Cardiac septum (tissue), 1 donor: Measurements from ENCODE around the gene PGAM2. TPM values are rescaled to one million over a fixed set of nuclear protein-coding genes. Genes with fewer than 3 reads are reported as not detected.

Source experiments
- DNase-seq: peaks from one replicate; pipeline ENCODE4 v3.0.0-alpha.2; 2020; ENCODE audit warnings: low spot score
- intact Hi-C: fragments of 100-400 bp; cut with DNase I; formaldehyde crosslinking; loops from one replicate; pipeline ENCODE4 v1.14.0; 2022
- total RNA-seq: library from RNA; stranded (reverse); fragmentation: NEBNext Ultra II Directional; extraction: Animal tissue kit (Norgen Biotek cat#: 25700); gene quantifications from one replicate; pipeline ENCODE4 v1.2.1, GENCODE V29; 2021
- donor health status: DM: no; HTN: no; CAD: no.

The PGAM2 gene
- total RNA-seq, 1 donor from 2014 or later = 322 TPM

DNA sequence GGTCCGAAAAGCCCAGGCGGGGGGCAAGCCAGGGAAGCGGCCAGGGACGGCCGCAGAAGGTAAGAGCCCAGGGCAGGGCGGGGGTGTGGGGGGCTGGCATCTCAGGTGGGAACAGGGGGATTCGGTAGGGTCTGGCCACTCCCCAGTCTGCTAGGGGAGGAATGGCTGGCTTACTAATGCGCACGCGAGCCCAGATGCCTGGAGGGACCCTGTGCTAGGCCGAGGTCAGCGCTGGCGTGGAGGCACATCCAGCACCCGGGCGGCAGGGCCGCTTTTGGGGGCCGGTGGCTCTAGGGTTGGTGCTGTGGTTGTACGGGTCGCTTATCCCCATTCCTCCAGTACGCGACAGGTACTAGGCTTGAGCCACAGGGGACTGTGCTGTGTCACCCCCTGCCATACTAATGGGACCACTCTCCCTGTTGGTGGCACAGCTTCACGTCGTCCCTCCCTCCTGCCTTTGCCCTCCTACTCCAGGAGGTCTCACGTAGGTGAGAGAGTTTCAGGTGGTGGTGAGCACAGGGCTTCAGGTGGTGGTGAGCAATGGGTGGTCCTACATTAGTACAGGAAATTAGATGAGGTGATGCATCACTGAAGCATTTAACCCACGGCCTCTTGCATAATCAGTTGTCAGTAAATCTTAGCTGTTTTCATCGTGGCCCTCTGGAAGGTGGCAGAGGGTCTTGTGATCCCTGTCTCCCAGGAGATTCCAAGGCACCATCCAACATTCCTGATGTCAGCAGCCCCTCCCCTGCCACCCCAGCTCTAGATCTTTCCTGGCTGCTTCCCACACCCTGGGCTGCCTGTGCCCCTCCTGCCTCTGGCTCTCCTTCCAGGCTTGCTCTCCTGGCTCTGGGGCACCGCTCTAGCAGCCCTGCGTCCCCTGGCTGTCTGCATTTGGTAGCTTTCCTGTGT, 39.7 kb upstream of the PGAM2 start:
- no peak for DNase-seq
- intact Hi-C loops = no loop called here

DNA sequence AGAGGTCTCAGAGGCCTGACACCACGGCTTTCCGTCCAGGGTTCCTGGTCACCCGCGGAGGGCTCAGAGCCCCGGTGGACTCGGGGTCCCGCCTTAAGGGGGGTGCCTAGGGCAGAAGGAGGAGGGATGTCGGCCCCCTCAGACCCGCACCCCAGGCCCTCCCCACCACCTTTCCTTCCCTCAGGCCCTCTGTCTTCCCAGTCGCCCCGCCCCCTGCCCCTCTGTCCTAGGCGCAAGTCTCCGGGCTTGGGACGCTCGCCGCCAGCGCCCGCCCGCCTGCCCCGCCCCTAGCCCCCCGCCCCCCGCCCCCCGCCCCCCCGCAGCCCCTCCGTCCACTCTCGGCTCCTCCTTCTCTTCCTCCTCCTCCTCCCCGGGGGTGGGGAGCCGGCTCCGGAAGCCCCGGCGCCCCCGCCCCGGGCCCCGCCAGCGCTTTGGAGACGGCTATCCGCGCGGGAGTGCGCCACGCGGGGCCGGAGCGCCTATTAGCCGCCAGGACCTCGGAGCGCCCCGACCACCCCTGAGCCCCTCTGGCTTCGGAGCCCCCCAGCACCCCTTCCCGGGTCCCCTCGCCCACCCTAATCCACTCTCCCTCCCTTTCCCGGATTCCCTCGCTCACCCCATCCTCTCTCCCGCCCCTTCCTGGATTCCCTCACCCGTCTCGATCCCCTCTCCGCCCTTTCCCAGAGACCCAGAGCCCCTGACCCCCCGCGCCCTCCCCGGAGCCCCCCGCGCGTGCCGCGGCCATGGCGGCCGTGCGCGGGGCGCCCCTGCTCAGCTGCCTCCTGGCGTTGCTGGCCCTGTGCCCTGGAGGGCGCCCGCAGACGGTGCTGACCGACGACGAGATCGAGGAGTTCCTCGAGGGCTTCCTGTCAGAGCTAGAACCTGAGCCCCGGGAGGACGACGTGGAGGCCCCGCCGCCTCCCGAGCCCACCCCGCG, 38.8 kb upstream of the PGAM2 start, which contains the start of gene AEBP1:
Gene AEBP1, plus strand, starts transcription at position 423 of the 937 bp plus-strand sequence. Its CDS starts 321 bp downstream, at position 744.
- no peak for DNase-seq
- intact Hi-C loops = loop anchor here (2.0 kb wide), 1 partner anchor 15 kb away; no protein-coding TSS in a partner anchor

DNA sequence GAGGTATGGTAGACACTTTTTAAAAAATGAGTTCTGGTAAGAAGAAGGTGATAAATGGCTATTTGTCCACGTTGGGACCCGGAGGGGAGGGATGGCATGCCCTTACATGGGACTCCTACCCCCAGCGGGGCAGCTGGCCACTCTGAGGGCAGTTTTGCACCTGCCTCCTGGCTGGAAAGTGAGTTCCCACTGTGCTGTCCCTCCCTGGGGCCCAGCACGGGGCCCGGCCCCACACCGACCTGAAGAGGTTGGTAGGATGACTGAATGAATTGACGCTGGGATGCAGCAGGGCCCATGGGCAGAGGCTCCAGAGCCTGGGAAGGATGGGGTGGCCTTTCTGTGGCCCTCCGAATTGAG, 38.2 kb upstream of the PGAM2 start:
- intact Hi-C loops = loop anchor here (2.0 kb wide), 1 partner anchor 15 kb away; no protein-coding TSS in a partner anchor
- DNase-seq = no peak

GRCh38 chr7:44102846-44103565, 37.6 kb upstream of the PGAM2 start:
- intact Hi-C loops = loop anchor here (2.0 kb wide), 1 partner anchor 14 kb away; no protein-coding TSS in a partner anchor
- no peak for DNase-seq

DNA sequence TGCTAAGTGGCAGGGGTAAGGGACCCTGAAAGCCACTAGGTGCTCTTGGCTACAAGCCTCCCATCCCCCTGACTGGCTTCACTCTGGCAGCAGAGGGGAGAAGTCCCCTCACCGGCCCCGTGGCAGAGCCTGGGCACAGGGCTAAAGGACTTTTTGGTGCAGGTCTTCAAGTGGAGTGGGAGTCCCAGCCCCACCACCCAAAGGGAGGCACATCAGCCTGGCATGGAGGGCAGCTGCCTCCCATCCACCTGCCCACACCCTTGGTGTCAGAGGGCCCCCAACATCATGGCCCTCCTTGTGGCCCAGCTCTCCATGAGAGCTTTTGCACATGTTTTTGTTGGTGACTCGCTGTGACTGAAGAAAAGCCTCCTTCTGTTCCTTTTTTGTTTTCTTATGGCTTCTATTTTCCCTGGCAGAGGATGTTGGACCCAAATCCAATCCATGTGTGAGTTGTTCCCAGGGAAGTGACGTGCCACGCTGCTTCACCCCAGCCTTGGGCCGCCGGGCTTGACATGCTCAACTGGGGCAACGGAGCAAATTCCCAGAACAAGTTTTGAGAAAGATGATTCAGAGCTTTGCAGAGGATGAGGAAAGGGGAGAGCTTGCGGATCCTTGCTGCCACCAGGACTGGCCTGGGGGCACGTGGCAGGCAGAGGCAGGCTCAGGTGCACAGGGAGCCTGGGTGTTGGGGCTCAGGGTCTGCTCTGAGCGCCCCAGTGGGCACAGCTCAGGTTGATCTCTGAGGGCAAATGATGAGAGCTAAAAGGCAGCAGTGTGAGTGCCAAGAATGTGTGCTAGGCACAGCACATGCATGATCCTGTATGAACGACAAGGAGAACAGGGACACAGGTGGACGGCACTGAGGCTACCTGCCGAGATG, 36.8 kb upstream of the PGAM2 start:
- no peak for DNase-seq
- intact Hi-C loops = loop anchor here (2.0 kb wide), 1 partner anchor 13 kb away; no protein-coding TSS in a partner anchor

- DNase-seq = no peak
- intact Hi-C loops = no loop called here
These were observed 36.1 kb upstream of the PGAM2 start for GRCh38 chr7:44101303-44101965.

DNA sequence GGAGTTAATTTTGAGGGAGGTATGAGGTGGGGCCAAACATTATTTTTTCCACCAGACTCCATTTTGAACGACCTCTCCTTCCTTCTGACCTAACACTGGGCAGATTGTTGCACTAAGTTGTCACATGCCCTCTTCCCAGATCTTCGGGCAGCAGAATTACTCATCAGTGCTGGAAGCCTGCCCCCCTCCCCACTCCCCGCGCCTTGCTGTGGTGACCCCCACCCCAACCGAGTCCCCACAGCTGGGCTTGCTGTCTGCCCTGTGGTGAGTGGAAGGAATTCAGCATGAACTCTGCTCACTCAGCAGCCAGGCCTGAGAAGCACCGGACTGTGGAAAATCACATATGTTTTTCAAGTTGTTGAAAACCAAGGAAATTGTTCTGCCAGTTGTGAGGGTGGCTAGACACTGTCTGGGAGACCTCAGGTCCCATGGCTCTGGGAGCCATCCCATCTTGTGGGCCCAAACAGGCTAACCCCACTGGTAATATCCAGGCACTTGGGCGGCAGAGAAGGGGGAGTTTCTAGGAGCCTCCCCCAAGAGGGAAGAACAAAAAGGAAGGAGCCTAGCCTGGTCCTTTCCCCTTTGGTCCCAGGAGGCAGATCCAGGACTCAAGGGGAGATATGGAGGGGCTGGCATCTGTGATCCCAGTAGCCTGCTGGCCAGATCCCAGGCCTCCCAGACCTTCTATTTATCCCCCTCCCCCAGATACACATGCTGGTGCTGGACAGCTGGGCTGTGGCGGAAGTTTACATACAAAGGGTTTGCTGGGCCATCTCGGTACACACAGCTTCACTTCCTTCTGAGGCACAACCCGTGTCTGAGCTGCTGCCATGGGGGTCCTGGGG, 35.3 kb upstream of the PGAM2 start:
- intact Hi-C loops = no loop called here
- no peak for DNase-seq

DNA sequence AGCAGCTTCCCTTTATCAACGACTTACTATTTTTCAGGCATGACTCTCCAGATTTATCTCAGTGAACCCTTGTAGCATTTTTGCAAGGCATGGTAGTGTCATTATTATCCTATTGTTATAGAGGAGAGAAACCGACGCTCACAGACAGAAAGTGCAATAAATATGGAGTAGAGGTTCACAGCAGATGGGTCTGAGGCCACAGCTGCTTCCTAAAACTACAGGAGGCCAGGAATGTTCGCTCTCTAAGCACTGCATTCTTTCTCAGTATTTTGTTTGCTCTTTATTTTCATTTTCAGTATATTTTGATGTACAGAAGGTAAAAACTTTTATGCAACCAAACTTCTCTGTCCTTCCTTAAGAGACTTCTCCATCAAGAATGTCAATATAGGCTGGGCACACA, 34.3 kb upstream of the PGAM2 start:
- no peak for DNase-seq
- intact Hi-C loops = no loop called here

DNA sequence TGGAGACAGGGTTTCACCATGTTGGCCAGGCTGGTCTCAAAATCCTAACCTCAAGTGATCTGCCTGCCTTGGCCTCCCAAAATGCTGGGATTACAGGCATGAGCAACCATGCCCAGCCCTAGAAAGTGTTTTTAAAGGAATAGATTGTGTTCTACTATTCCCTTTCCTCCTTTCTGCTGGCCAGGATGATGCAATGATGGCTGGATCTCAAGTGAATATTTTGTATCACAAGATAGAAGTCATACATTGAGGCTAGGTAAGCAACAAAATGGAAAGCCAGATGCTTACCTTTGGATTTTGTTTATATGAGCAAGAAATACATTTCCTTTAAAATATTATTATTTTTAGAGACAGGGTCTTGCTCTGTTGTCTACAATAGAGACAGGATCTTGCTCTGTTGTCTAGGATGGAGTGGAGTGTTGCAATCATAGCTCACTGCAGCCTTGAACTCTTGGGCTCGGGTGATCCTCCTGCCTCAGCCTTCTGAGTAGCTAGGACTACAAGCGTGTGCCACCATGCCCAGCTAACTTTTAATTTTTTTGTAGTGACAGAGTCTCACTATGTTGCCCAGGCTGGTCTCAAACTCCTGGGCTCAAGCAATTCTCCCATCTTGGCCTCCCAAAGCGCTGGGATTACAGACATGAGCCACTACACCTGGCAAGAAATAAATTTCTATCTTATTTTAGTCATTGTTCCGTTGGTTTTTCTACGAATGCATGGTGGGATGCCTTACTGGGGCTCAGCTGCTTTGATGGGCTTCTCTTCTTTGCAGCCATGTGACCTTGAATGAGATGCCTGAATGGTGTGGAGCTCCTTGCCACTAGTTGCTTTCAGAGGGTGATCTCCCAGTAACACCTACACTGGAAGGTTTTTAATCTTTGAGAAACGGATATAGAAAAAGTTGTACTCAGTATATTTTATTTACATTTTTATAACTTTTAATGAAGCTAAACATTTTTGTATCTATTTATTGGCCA, 33.0 kb upstream of the PGAM2 start:
- intact Hi-C loops = no loop called here
- no peak for DNase-seq

DNA sequence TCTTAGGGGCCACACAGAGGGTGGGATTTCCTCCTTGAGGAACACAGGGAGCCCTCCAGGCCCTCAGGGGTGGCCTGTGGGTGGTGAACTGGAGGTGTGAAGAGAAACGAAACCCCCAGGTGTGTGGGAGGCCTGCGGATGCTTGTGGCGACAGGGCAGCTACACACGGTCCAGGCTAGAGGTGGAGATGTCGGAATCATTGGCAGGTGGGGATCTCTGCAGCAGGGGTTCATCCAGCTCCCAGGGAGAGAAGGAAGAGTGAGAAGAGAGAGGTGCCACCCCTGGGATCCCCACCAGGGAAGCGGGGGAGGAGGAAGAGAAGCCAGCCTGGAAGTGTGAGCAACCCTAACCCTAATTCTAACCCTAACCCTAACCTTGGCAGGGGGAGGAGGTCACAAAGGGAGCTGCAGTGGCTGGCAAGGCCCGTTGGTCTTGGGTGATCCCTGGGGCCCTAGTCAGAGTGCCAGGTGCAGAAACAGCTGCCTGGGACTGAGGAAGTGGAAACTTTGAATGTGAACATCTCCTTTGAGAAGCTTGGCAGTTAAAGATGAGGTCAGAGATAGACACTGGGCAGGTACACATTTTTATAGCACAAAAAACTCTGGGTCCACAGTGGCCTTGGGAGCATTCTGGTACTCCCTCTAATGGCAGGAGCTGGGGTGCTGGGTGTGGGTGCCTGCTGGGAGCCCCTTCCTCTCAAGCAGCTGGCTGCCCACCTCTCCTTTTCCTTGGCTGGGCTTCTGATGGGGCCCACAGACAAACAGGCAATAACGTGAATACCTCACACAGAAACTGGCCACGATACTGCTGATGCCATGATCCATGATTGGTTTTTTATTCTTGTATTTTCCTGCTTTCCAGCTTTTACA, 31.9 kb upstream of the PGAM2 start:
- intact Hi-C loops = no loop called here
- DNase-seq = no peak

GRCh38 chr7:44096326-44096881, 31.0 kb upstream of the PGAM2 start:
- intact Hi-C loops = no loop called here
- DNase-seq = no peak

GRCh38 chr7:44095781-44096180, 30.4 kb upstream of the PGAM2 start:
- intact Hi-C loops = no loop called here
- no peak for DNase-seq

- no peak for DNase-seq
- intact Hi-C loops = no loop called here
These were observed 29.7 kb upstream of the PGAM2 start for GRCh38 chr7:44094883-44095592.

DNA sequence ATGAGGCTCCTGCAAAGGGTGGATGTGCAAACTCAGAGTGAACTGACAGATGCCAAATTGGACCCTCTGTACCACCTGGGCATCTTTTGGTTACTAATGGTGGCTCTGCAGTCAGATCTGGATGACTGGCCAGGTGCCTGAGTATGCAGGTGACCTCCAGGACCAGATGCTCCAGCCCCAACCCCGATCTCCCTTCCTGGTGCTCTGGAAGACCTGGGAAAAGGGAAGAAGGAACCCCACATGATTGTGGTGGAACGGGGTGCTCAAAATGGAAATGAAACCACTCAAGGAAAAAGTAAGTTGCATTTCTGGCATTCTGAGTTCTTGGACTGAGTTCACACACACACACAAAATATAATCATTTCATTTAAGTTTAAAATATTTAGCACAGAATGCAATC, 29.0 kb upstream of the PGAM2 start:
- intact Hi-C loops = no loop called here
- no peak for DNase-seq
